Central memory CD8-positive, alpha-beta T cell (primary cell): Measurements from ENCODE around the gene MLST8.
"Not testable (repeated sequence)": the region's sequence is repeated elsewhere in the genome, so short reads cannot be mapped to it uniquely, and the experiment has no call there.

Experiments
- ATAC-seq: fragments of 150-1000 bp; cut with Tn5 transposase; replicated peaks from 2 replicates; pipeline ENCODE4 v1.10.0; 2022; ENCODE audit warnings: mild to moderate bottlenecking, moderate FRiP score, moderate number of reproducible peaks; ENCODE audit not compliant: poor library complexity, severe bottlenecking; ENCODE audit errors: extremely low read depth
- DNase-seq, 2 donors: peaks; one replicate each; pipeline ENCODE4 v3.0.0; 2021; ENCODE audit warnings: low spot score in 2 of 2
- H3K27ac Mint-ChIP-seq: one replicate; pipeline ENCODE4 v1.8.0; 2022; ENCODE audit warnings: low read depth, mild to moderate bottlenecking, moderate library complexity, mixed read lengths
- H3K27me3 Mint-ChIP-seq: one replicate; pipeline ENCODE4 v1.8.0; 2022; ENCODE audit warnings: mixed read lengths
- H3K36me3 Mint-ChIP-seq: one replicate; pipeline ENCODE4 v1.8.0; 2022; ENCODE audit warnings: mild to moderate bottlenecking, moderate library complexity, mixed read lengths; ENCODE audit not compliant: insufficient read depth
- H3K4me1 Mint-ChIP-seq: one replicate; pipeline ENCODE4 v1.8.0; 2022; ENCODE audit warnings: mixed read lengths
- H3K4me3 Mint-ChIP-seq: one replicate; pipeline ENCODE4 v1.8.0; 2022; ENCODE audit warnings: mild to moderate bottlenecking, moderate library complexity, mixed read lengths
- H3K9me3 Mint-ChIP-seq: one replicate; pipeline ENCODE4 v1.8.0; 2022; ENCODE audit warnings: mixed read lengths

MLST8 gene

DNA sequence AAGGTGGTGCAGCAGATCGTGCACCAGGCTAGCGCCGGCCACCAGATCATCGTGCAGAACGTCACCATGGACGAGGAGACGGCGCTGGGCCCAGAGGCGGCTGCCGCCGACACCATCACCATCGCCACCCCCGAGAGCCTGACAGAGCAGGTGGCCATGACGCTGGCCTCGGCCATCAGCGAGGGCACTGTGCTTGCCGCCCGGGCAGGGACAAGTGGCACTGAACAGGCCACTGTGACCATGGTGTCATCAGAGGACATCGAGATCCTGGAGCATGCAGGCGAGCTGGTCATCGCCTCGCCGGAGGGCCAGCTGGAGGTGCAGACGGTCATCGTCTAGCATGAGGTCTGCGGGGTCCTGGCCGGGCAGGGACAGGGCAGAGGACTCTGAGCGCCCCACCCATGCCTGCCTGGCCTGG, 30.0 kb downstream of the MLST8 start:
- ATAC-seq (no peak), DNase-seq (no peak)
- Mint-ChIP-seq H3K4me1 (no peaks in the 10 kb centered on the region), H3K27ac (no peak overlapping the region), H3K9me3 (no peaks in the 10 kb centered on the region), H3K27me3 (no peaks in the 10 kb centered on the region), H3K36me3 (peaks cover 8% of the 10 kb centered on the region), H3K4me3 (no peak overlapping the region)

DNA sequence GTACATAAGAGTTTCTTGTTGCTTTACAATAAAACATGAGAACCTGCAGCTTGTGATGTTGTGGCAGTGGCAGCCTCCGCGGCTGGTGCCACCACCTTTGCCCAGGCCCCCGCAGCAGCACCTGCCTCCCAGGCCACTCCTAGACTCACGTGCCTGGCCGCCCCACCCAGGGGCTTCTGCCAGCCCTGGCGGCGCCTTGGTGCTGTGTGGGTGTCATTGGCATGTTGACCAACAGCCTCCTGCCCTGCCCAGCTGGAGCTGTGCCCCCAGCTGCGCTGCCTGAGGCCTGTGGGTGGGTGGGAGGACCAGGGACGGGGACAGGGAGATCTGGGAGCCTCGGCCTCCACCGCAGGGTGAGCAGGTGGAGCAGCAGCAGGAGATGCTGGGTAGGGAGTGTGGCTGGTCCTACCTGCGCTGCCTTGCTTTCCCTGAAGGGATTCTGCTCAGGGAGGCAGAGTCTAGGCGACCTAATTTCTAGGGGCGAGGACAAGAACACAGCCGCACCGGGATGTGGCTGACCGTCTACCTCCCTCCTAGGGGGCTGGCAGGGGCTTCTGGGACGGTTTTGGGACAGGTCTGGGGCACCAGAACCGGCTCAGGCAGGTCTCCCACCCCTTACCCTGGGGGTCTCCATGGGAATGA, 30.6 kb downstream of the MLST8 start:
- H3K36me3 Mint-ChIP-seq, result peaks cover 7% of the 10 kb centered on the region
- no peak for DNase-seq
- no peaks in the 10 kb centered on the region for H3K9me3 Mint-ChIP-seq
- H3K4me3 Mint-ChIP-seq, result no peak overlapping the region
- no peaks in the 10 kb centered on the region for H3K27me3 Mint-ChIP-seq
- no peaks in the 10 kb centered on the region for H3K4me1 Mint-ChIP-seq
- no peak overlapping the region for H3K27ac Mint-ChIP-seq
- ATAC-seq, result no peak

DNA sequence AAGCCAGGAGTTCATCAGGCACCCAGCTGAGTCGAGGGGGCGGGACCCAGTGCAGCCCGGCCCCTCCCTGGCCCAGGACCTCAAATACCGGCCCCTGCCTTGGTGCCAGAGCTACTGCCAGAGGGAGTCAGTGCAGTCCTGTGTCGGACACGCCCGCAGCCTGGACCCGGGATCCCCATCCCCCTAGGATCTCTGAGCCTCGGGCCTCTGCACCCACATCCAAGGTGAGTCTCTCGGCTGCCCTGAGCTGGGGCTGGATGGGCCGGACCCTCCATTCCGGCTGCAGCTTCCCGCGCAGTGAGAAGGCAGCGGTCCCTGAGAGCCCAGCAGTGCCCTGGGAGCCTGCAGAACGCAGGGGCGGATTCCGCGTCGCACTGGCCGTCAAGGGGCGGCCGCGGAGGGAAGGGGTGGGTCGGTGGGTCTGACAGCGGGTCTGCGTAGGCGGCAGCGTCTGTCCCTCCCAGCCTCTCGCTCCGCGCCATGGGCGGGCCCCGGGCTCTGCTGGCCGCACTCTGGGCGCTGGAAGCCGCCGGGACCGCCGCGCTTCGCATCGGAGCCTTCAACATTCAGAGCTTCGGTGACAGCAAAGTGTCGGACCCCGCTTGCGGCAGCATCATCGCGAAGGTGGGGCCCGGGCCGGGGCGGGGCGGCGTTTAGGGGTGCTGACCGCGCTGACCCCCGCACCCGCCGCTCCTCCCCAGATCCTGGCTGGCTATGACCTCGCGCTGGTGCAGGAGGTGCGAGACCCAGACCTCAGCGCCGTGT, 31.3 kb downstream of the MLST8 start, which contains the start of gene DNASE1L2:
DNASE1L2 (plus strand) TSS at position 108 of the 765 bp plus-strand sequence; CDS start at position 481, 373 bp downstream.
- ATAC-seq, result no peak
- no peaks in the 10 kb centered on the region for H3K27me3 Mint-ChIP-seq
- DNase-seq, result no peak
- no peaks in the 10 kb centered on the region for H3K4me1 Mint-ChIP-seq
- no peak within 1 kb of the TSS for H3K27ac Mint-ChIP-seq
- H3K9me3 Mint-ChIP-seq, result no peaks in the 10 kb centered on the region
- H3K36me3 Mint-ChIP-seq, result peaks cover 7% of the 10 kb centered on the region
- H3K4me3 Mint-ChIP-seq, result no peak within 1 kb of the TSS

DNA sequence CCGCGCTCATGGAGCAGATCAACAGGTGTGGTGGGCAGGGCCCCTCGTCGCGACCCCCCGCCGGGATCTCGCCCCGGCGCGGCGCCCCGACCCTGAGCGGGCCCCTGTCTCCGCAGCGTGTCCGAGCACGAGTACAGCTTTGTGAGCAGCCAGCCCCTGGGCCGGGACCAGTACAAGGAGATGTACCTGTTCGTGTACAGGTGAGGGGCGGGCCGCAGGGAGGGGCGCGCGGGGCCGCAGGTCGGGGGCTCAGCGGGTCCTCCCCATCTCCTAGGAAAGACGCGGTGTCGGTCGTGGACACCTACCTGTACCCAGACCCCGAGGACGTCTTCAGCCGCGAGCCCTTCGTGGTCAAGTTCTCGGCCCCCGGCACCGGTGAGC, 31.8 kb downstream of the MLST8 start:
- H3K9me3 Mint-ChIP-seq, result no peaks in the 10 kb centered on the region
- no peak overlapping the region for H3K4me3 Mint-ChIP-seq
- ATAC-seq, result no peak
- no peak for DNase-seq
- peaks cover 7% of the 10 kb centered on the region for H3K36me3 Mint-ChIP-seq
- H3K27me3 Mint-ChIP-seq, result no peaks in the 10 kb centered on the region
- H3K27ac Mint-ChIP-seq, result no peak overlapping the region
- no peaks in the 10 kb centered on the region for H3K4me1 Mint-ChIP-seq

DNA sequence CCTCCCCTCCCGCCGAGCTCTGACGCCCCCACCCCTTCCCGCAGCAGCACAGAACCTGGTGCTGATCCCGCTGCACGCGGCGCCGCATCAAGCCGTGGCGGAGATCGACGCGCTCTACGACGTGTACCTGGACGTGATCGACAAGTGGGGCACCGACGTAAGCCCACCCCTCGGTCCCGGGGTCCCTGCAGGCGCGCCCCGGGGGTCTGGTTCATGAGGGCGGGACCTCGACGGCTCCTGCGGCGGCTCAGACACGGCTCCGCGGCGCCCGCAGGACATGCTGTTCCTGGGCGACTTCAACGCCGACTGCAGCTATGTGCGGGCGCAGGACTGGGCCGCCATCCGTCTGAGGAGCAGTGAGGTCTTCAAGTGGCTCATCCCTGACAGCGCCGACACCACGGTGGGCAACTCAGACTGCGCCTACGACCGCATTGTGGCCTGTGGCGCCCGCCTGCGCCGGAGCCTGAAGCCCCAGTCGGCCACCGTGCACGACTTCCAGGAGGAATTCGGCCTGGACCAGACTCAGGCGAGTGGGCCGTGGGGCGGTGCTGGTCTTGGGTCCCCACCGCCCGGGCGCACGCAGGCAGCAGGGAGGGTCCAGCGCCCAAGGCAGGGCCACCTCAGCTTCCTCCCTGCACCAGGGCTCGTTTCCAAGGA, 32.4 kb downstream of the MLST8 start:
- H3K27me3 Mint-ChIP-seq, result no peaks in the 10 kb centered on the region
- no peak overlapping the region for H3K27ac Mint-ChIP-seq
- H3K36me3 Mint-ChIP-seq, result peaks cover 5% of the 10 kb centered on the region

DNA sequence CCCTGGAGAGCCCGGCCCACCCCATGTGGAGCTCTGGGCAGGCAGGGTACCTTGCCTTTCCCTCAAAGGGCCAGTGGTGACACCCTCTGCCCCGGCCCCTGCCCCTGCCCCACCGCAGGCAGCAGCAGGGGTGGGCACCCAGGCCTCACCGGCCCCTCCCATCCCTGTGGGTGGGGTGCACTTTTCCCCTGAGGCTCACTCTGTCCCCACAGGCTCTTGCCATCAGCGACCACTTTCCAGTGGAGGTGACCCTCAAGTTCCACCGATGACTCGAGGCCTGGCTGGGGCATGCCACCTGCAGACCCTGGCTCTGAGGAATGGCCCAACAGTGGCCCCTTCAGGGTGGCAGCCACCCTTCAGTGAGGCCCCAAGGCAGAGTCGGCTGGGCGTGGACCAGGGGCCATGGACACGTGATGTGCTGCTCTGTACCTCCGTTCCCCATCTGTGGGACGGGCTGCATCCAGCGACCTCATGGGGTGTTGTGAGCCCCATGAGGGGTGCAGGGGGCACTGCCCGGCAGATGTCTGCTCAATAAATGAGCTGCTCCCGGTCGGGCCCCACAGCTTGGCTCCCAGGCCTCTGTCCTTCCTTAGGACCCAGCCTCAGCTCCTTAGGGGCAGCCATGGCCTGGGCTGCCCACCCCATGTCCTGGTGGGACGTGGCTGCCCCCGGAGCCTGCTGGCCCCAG, 33.0 kb downstream of the MLST8 start:
- ATAC-seq, result no peak
- DNase-seq, result no peak
- H3K27ac Mint-ChIP-seq, result no peak overlapping the region
- H3K4me1 Mint-ChIP-seq, result no peaks in the 10 kb centered on the region
- peaks cover 3% of the 10 kb centered on the region for H3K36me3 Mint-ChIP-seq
- no peaks in the 10 kb centered on the region for H3K27me3 Mint-ChIP-seq
- H3K9me3 Mint-ChIP-seq, result no peaks in the 10 kb centered on the region
- H3K4me3 Mint-ChIP-seq, result no peak overlapping the region

More for the DNA sequence above, 32.4 kb downstream of the MLST8 start:
- H3K4me1 Mint-ChIP-seq, result no peaks in the 10 kb centered on the region
- DNase-seq (no peak), ATAC-seq (no peak)
- no peaks in the 10 kb centered on the region for H3K9me3 Mint-ChIP-seq
- H3K4me3 Mint-ChIP-seq, result no peak overlapping the region

DNA sequence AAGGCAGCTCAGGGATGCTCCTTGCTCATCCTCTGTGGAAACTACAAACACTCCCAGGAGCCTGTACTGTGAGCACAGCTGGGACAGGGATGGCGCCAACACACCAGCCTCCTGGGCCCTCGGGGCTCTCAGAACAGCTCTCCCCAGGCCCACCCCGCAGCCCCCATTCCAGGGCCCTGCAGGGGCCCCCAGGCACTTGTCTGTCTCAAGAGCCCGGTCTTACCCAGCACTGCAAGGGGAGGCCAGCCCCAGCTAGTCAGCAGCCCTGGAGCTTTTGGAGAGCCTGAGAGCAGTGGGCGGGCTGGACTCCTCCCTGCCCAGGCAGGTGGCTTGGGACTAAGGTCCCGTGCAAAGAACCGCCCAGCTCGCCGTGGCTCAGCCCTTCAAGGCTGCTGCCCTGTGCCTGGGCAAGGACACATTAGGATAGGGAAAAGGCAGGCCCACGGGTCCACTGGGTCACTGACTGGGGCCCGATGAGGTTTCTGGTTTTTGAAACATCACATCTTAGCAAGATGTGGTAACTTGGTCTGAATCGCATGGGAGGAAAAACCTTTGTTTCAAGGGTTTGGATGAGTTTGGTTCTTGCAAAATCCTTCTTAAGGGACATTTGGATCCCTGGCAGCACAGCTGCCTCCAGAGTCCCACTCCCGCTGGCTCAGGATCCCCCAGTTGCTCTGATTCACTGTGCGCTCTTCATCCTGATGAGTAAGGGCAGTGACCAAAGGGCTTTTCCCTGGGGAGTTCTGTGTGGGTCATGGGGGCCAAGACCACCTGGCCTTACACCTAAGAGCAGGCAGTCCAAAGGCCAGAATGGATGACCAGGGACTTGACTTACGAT, 33.8 kb downstream of the MLST8 start:
- Mint-ChIP-seq H3K4me3 (no peak overlapping the region), H3K27ac (no peak overlapping the region), H3K27me3 (no peaks in the 10 kb centered on the region), H3K4me1 (no peaks in the 10 kb centered on the region), H3K36me3 (peaks cover 3% of the 10 kb centered on the region), H3K9me3 (no peaks in the 10 kb centered on the region)
- DNase-seq (no peak), ATAC-seq (no peak)

DNA sequence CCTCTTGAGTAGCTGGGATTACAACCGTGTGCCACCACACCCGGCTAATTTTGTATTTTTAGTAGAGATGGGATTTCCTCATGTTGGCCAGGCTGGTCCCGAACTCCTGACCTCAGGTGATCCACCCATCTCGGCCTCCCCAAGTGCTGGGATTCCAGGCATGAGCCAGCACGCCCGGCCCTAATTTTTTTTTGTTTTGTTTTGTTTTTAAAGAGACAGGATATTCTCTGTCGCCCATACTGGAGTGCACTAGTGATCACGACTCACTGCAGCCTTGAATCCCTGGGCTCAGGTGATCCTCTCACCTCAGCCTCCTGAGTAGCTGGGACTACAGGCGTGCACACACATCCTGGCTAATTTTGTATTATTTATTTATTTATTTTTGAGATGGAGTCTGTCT, 35.1 kb downstream of the MLST8 start:
- not testable (repeated sequence) for H3K27me3 Mint-ChIP-seq, H3K4me1 Mint-ChIP-seq, ATAC-seq, H3K4me3 Mint-ChIP-seq, H3K36me3 Mint-ChIP-seq, DNase-seq, H3K27ac Mint-ChIP-seq, H3K9me3 Mint-ChIP-seq

DNA sequence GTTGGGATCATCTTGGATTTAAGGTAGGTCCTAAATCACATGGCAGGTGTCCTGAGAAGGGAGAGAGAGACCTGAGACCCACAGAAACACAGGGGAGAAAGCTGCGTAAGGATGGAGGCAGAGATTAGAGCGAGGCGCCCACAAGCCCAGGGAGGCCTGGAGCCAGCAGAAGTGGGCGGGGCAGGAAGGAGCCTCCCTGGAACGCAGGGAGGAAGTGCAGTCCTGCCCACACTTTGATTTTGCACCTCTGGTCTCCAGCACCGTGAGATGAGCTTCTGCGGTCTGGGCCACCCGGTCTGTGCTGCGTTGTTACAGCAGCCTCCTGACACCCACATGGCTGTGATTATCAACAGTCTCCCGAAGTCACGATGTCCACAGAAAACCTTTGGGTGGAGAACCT, 37.3 kb downstream of the MLST8 start:
- no peaks in the 10 kb centered on the region for H3K27me3 Mint-ChIP-seq
- H3K4me3 Mint-ChIP-seq, result no peak overlapping the region
- H3K4me1 Mint-ChIP-seq, result no peaks in the 10 kb centered on the region
- DNase-seq, result no peak
- no peaks in the 10 kb centered on the region for H3K9me3 Mint-ChIP-seq
- H3K36me3 Mint-ChIP-seq, result peaks cover 6% of the 10 kb centered on the region
- H3K27ac Mint-ChIP-seq, result no peak overlapping the region
- no peak for ATAC-seq

DNA sequence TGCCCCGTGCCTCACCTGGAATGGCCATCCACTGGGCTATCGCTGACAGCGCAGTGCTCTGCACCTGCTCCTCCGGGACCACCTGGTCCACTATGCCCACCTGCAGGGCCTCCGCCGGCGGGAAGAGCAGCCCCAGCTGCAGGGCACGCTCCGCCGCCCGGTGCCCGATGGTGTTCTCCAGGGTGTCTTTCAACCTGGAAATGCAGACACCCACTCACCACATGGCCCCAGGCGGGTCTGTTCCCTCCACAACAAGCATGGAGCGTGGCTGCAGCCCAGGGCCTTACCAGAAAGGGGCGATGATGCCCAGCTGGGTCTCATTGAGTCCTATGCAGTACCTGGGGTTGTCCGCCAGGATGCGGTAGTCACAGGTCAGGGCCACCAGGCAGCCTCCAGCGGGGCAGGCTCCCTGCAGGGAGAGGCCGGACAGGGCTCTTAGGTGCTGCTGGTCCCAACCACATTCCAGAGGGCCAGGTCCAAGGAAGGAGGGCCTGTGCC, 37.8 kb downstream of the MLST8 start:
- no peak for ATAC-seq
- Mint-ChIP-seq H3K27me3 (no peaks in the 10 kb centered on the region), H3K27ac (no peak overlapping the region), H3K9me3 (no peaks in the 10 kb centered on the region), H3K4me3 (no peak overlapping the region), H3K4me1 (no peaks in the 10 kb centered on the region), H3K36me3 (peaks cover 6% of the 10 kb centered on the region)
- no peak for DNase-seq

DNA sequence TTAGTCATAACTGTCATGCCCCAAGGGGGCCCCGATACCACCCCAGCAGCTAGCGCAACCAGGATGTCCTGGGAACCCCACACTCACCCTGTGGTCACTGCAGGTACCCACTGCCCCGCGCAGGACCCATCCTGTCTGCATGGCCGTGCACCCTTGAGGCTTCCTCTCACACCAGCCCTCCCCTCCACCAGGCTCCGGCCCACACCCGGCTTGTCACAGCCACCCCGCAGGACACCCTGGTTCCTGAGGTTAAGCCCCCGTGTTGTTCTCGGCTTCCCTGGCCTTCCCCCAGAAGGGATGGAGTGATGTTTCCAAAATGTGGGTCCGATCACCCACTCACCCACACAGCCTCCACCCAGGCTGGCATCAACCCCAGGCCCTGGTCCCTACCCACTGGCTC, 38.5 kb downstream of the MLST8 start:
- H3K4me1 Mint-ChIP-seq, result no peaks in the 10 kb centered on the region
- H3K36me3 Mint-ChIP-seq, result peaks cover 6% of the 10 kb centered on the region
- DNase-seq (no peak), ATAC-seq (no peak)
- no peaks in the 10 kb centered on the region for H3K9me3 Mint-ChIP-seq
- H3K4me3 Mint-ChIP-seq, result no peak overlapping the region
- no peaks in the 10 kb centered on the region for H3K27me3 Mint-ChIP-seq
- H3K27ac Mint-ChIP-seq, result no peak overlapping the region

DNA sequence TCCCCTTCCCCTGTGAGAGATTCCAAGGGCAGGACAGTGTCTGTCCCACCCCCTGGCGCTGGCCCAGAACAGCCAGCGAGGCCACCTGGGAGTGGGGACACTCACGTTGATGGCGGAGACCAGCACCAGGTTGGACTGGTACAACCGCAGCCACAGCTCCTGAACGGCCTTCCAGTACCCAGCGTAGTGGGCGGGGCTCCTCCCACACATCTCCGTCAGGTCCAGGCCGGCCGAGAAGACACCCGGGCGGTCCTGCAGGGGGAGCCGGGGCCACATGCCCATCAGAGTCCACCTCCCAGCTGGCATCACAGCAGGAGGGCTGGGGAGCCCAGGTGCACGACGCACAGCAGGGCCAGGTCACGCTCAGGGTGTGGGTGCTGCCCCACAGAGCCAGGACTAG, 39.0 kb downstream of the MLST8 start:
- Mint-ChIP-seq H3K4me3 (no peak overlapping the region), H3K27me3 (no peaks in the 10 kb centered on the region), H3K27ac (no peak overlapping the region), H3K36me3 (peaks cover 5% of the 10 kb centered on the region), H3K4me1 (no peaks in the 10 kb centered on the region), H3K9me3 (no peaks in the 10 kb centered on the region)
- no peak for DNase-seq
- ATAC-seq, result no peak
